NCI-H1092 (cell line): ENCODE measurements around the gene FAM204A.

ENCODE experiments used
- DNase-seq: peaks from one replicate; lab custom pipeline; 2025; lab: John Stamatoyannopoulos, UW

Gene FAM204A

DNA sequence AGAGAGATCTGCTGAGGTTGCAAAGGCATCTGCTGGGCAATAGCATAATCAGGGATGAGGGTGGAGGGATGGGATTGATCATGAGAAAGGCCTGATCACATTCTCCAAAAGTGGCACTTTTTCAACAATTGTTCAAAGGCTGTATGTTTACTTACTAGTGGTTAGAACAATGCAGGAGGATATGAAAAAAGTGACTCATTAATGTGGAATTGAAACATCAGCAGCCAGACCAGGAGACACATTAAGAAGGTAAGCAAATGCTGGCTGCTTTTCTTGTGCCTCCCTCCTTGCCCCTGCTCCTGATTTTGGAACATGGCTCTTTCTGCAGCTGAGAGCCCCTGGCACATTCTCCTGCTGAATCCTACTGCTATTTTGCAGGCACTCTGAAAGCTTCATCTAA lies 63.5 kb downstream of the FAM204A start:
- DNase-seq = no peak

DNA sequence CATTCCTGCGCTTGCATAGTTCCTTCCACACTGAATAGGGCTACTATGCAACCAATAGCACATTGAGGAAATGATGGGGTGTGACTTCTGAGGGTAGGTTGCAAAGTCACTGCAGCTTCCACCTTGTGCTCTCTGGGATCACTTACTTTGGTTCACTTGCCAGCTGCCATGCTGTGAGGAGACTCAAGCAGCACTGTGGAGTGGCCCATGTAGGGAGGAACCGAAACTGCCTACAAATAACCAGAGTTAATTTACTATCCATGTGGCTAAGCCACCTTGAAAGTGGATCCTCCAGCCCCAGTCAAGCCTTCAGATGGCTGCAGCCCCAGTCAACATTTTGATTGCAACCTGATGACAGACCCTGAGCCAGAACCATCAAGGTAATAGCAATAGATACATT lies 64.3 kb downstream of the FAM204A start:
- DNase-seq = no peak

DNA sequence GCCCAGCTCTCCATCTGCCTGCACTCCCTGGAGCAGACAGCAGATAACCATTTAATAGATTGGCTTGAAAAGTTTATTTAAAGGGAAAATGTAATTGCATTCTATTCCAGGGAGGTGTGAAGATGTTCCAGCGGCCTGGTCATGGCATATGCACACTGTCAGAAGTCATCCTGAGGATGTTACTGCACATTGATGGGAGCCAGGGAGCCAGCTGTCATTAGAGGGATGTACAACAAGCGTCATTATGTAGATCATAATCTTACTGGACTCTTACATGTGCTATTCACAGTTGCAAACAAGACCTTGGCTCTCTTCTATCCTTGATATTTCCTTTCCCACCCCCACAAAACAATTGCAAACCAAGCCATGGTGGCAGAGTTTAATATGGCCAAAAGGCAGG lies 65.4 kb downstream of the FAM204A start:
- no peak for DNase-seq

DNA sequence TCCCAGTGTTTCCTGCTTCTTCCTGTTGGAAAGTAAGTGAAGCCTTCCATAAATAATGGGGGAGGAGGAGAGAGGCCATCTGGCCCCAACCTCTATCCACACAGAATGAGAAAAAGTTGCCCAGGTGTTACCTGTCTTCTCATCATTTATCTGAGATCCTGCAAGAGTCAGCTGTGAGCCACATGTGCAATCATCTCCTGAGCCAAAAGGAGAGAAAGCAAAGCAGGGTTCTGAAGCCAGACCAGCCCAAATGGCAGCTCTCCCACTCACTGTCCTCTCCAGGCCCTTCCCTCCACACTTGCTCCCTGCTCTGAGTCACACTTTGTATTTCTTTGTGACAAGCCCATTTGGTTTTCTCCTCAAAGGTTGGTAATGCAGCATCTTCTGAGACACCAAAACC lies 65.9 kb downstream of the FAM204A start:
- DNase-seq = no peak

DNA sequence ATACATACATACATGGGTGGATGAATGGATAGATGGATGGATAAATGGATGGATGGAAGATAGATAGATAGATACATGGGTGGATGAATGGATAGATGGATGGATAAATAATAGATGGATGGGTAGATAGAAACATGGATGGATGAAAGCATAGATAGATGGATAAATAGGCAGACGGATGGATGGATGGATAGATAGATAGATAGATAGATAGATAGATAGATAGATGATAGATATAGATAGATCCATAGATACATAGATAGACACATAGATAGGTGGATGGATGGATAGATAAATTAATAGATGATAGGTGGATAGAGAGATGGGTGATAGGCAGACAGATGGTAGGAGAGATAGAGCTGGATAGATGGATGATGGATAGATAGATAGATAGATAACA lies 68.5 kb downstream of the FAM204A start:
- DNase-seq = no peak

DNA sequence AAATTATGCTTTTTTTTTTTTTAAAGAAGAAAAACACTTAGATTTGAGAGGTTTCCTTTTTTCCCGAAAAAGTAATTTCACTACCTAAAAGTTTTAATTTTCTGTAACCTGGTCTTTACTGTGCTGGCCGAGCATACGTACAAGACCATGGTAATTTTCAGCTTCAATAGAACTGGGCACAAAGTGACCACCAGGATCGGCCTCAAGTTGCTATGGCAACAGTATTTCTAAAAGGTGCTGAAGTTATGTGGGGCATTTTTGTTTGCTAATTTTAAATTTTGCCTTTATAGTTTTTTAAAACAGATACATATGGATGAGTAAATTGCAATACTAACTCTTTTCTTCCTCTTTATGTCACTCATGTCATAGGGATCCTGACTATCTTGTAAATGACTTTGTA lies 69.4 kb downstream of the FAM204A start:
- no peak for DNase-seq

DNA sequence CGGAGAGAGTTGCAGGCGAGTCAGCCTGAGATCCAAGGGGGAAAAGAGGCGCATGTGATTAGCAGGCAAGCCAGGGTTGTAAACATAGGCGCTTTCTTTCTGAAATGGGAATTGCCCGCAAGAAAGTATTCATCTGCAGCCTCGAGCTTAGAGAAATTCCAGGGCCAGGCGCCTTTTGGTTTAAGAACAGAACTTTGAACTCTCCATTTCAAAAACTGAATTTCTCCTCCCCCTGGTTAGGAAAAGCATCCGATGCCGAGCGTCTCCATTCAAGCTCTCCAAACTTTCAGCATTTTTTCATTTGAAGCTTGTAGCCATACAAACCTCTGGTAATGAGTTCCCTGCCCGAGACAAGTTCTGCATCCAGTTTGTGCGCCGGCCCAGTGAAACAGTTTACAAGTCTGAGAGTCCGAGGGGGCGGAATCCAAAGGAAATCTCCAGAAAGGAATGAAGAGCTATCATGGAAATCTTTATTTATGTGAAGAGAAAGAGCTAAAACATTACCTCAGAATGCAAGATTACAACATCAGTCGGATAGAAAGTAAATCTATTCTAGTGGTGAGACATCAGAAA lies 69.9 kb downstream of the FAM204A start:
- no peak for DNase-seq

DNA sequence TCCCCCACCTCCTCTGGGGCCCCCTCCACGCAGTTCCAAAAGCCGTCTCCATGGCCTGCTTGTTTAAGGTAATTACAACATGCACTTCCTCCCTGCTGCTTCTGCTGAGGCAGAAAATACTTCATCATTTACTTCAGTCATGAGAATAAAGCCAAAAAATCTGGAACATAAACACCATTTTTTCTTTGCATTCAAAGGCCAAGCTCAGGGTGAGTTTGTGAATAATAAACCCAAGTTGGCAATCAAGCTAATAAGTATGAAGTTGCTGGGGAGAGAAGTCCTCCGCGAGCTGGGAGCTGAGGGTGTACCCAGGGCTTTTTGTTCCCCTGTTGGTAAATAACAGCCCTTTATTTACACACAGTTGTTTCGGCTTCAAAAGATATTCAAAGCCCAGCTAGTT lies 70.5 kb downstream of the FAM204A start:
- no peak for DNase-seq

DNA sequence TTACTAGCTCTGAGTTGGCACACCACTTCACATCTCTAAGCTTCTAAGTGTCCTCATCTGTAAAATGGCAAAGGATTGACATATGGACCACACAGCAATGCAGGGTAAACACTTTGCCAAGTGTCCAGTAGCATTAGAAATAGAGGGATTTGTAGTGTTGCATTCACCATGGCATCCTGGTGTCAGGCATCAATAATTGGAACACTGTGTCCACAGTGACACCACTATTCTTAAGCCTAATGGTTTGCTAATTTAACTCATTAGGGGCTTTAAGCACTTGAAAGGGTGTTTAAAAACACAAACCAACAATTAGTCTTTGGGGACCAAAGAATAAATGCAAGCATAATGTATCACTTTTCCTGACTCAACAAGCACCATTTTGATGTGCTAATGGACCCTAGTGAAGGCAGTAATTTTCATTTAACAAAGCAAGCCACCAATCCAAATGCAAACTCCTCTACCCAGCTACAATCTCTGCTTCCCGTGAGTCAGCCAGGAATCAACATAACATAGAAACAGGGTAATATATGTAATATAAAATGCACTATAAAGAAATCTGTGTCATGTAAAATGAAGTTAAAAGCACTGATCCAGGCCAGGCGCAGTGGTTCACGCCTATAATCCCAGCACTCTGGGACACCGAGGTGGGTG lies 75.9 kb downstream of the FAM204A start:
- DNase-seq = no peak

DNA sequence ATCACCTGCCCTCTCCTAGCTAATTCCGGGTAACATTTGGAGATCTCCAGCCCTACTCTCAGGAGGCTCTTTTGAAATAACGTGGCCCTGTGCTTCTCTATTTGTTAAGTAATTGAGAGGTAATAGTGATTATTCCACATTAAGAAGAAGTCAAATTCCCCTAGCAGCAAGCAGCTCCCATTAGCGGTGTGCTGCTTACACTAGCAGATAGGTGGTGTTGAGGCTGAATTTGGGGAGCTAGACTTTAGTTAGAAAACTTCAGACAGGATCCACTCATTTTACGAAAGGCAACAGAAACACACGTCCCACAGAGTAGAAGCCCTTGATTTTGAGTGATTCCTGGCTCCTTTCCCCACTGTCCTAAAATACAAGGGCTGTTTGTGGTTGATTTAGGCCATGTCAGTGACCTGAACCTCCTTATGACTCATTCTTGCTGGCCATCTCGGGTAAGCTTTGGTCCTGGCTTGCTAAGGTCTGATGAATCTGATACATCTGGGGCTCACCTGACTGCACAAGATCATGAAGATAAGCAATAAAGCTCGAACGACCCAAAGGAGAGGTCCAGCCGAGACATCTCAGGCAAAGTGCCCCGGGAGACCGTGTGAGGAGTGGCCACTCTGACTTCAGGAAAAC lies 77.2 kb downstream of the FAM204A start:
- no peak for DNase-seq

DNA sequence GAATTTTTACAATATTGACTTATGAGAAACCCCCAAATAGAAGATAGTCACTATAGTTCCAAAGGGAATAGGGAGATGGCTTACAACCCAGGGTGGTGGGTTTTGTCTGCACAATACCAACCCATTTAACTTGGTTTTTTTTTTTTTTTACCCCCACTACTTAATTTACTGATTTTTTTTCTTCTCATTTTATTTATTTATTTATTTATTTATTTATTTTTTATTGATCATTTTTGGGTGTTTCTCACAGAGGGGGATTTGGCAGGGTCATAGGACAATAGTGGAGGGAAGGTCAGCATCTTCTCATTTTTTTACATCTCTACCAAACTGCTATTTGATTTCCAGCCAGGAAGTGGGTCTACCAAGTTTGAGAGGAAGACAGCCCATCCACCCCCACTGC lies 77.9 kb downstream of the FAM204A start:
- no peak for DNase-seq

DNA sequence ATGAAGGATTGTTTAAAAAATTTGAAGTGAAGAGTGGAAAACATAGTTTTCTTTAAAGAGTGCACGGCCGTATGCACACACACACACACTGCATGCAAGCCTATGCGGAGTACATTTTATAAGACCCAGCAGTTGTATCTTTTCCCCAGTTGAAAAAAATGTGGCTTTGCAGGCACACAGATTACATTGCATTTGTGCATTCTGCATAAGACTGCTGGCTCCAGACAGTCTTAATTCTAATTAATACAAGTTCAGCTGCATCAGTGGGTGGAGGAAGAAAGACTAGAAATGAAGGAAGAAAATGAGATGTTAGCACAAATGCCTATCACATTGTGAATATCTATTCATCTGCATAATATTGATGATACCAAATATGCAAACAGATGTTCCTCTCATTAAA lies 79.6 kb downstream of the FAM204A start:
- no peak for DNase-seq

DNA sequence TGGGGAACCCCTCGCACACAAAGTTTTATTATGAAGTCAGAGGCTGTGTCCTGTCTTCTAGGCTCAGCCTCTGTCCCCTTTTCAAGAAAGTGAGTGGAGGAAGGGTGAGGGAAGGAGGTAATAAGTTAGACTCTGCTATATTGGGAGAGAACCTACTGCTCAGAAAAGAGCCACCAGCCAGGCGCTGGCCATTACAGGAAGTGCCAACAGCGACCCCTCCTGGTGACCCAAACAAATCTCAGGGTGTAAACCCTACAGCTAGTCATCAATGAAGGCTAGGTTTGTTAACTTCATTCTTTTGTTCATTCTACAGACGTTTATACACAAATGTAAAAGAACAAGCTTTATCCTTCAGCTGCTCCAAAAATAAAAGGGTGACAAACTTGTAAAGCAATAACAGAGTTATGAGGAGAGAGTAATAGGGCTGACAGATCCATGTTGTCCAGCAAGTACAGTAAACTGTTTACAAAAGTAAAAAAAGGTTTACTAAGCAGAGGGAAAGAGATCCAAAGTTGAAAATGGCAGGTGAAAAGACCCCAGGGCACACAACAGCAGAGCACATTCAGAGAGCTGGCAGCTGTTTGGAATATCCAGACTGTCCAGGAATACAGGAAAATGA lies 82.7 kb downstream of the FAM204A start:
- DNase-seq = peak; percentile 17

DNA sequence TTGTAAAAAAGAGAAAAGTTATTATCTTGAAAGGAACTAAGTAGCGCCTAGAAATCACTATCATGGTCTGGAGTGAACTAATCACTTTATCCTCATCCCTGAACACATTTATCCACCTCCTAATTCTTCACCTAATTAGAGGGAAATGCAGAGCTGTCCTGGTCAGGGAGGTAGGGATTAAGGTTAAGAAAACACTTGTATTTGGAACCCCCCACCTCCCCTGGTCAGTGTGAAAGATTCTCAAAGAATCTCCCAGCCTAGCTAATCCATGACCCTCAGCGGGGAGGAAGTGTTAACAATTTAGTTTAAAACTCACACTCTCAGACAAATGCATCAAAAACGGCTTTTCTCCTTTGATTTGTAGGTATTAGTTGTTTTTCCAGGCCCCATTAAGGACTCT lies 83.8 kb downstream of the FAM204A start:
- DNase-seq = no peak

DNA sequence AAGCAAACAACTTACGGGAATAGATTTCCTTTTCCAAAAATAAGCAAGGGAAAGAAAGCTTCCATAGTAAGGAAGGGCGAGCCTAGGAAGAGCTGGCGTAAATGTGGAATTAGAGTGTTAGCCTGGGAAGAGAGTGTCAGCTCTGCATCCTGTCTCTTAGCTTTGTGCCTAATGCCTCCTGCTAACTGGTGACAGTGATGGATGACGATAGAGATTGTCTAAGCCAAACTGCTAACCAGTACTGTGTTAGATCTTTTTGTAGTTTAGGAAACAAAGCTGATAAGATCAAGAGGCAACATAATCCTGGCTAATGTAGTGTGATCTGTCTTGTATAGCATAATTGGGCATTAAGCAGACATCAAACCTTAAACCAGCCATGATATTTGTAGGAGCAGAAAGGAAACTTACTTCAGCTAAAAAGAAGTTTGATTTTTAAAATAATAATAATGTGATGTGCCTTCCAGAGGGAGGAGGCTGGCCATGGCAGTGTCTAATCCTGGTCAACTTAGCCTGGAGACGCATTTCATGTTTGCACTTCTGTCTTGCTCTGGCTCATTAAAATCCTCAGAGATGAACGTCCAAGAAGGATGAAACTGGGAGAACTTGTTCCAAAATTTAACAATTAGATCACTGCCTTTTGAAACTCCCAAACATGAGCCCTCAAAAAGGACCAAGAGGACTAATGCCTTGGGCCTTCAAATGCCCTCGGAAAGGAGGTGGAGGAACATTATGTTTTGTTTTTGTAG lies 85.1 kb downstream of the FAM204A start:
- DNase-seq = no peak

DNA sequence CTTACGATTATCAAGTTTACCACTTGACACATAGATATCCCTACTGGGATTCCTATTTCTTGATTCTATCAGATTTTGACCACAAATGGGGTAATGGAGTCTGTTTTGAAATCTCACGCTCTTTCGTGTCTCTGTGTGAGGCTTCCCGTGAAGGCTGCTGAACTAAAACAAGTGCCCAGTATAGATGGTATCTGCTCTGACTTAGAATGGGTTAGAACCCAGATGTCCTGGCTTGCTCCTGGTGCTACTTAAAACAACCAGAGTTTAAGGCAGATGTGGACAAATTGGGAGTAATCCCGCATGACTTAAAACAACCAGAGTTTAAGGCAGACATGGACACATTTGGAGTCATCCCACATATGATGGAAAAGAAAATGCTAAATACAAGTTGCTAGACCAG lies 85.9 kb downstream of the FAM204A start:
- DNase-seq = no peak

DNA sequence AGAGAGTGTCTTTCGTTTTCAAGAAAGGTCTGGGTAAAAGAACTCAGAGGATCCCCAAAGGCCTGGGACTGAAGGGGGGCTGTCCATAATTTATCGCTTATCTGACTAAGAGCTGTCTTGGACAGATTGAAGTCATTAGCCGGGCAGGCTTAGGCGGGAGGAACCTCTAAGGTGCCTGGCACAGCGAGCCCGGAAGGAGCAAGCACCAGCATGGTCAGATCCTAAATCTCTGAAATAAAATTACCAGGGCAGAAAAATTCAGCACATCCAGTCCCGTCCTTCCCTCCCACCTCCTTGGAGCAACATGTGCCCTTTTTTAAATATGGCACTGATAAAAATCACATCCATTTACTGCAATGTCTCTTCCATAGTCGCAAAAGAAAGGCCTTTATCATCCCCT lies 86.8 kb downstream of the FAM204A start:
- no peak for DNase-seq

DNA sequence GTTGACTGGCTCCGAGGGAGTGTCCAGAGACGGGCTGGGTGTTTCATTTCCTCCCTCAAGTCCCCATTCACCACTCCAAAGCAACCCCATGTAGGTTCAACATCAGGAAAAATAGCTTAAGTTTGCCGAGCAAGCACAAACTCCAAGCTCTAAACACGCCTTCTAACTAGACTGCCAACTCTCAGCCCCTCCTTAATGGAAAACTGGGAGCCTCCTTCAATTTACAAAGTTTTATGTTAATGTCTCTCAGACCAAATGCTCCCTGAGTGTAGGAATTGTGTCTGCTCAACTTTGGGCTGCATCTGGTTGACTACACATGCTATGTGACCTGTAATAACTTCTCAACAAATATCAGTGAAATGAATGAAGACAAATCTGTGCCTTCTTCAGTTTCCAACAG lies 87.5 kb downstream of the FAM204A start:
- no peak for DNase-seq

DNA sequence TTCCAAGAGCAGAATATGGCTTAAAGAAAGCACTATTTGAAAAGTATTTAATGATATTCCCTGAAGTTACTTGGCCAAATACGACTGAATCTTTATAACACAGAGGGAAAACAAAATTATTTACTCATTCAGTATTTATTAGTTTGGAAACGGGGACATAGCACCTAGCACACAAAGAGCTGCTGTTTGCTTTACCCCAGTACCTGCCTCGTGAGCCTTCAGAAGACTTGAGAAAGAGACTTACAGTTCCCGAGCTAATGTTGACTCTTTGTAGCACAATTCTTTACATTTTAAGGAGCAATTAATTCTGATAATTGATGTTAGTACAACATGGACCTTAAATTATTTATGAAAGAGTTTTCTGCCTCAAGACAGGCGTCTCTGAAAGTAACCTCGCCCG lies 88.7 kb downstream of the FAM204A start:
- no peak for DNase-seq

DNA sequence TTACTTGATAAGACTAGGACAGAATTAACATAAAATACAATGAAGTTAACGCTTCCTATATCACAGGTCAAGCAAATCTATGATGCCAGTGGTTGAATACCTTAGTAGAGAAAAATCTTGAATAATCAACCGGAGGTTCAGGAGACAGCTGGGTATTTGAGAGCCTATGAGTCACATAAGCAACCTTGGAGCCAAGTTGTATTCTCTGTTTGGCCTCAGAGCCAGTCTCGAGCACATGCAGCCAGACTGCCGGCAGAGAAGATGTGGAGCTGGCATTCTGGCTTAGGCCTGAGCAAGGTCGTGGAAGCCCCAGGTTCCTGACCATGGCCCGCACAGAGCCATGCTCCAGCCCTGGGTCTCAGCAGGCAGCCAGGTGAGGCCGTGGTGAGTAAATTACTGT lies 90.3 kb downstream of the FAM204A start:
- DNase-seq = no peak

DNA sequence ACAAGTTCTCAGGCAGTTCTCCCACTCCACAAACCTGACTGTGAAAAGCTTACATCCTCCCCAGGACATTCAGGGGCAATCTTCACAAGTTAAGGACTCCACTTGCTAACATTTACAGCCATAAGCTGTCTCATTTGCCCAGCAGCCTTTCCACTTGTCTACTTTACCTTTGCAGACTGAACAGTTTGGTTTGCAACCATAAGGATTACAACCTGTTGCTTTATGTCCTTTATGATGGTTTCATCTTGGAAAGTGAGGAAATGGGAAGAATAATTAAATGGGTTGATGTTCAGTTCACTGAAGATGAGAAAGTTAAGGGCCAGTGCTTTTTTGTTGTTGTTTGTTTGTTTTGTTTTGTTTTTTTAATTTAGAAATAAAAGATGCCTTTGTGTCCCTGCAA lies 92.4 kb downstream of the FAM204A start:
- no peak for DNase-seq
